HG02884 (cell line): ENCODE measurements around the gene RREB1.

ENCODE experiments used
- ATAC-seq: cut with Tn5 transposase; IDR thresholded peaks from one replicate; pipeline ENCODE4 v1.9.1; 2021; ENCODE audit warnings: mild to moderate bottlenecking, moderate library complexity; ENCODE audit not compliant: unreplicated experiment

Gene RREB1

DNA sequence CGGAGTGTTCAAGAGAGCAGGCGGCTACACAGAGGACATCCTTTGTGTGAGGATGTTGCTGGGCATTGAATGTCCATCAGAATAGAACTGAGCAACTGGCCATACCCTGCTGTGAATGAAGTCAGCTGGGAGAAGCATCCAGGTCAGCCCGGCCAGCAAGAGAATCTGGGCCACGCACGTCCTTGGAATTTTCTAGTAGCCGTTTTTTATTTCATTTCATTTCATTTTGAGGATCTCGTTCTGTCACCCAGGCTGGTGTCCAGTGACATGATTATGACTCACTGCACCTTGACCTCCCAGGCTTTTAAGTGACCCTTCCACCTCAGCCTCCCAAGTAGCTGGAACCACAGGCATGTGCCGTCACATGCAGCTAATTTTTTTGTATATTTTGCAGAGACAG is 107.4 kb downstream of the RREB1 start:
- ATAC-seq = no peak

DNA sequence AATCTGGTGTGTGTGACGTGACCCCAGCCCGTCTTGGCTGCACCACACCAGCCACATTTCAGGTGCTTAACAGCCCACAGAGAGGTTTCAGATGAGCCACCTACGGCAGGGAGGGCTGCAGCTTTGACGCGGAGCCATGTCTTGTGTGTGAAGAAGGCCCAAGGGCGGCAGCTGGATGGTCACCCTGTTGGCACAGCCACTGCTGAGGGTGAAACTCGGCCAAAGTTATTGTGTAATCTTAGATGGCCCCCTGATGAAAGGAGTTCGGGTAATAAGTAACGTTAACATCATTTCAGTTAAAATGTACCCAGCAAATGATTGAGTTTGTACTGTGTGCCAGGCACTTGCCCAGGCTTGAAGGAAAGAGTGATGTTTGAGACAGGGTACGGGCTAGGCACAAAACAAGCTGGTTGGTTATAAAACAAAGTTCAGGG is 108.1 kb downstream of the RREB1 start:
- no peak for ATAC-seq

DNA sequence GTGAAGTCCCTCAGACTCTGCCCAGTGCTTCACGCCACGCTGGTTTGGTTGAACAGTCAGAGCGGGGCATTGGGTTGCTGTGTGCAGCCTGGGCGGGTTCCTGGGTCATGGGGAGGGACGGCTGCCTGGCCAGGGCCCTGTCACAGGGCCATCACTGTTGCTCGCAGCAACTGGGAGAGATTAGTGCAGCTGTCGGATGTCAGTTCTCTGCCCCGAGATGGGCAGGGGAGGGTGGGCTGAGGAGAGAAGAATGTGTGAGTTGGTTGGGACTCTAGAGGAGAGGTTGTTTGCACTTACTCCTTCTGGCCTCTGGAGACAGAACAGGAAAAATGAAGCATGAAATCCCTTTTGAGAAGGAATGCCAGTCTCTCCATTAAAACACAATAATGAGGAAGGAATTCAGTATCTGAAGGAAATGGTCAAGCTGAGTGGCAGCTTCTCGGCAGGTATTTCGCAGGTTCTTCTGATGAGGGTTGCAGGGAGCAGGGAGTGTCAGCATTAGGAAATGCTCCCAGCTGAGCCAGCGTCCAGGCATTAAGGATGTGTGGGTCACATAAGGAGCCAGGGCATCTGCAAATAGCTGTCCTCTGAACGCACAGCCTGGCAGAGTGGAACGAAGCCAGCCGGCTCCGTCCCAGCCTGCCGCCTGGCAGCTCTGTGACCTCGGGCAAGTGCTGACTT is 109.3 kb downstream of the RREB1 start:
- ATAC-seq = no peak

DNA sequence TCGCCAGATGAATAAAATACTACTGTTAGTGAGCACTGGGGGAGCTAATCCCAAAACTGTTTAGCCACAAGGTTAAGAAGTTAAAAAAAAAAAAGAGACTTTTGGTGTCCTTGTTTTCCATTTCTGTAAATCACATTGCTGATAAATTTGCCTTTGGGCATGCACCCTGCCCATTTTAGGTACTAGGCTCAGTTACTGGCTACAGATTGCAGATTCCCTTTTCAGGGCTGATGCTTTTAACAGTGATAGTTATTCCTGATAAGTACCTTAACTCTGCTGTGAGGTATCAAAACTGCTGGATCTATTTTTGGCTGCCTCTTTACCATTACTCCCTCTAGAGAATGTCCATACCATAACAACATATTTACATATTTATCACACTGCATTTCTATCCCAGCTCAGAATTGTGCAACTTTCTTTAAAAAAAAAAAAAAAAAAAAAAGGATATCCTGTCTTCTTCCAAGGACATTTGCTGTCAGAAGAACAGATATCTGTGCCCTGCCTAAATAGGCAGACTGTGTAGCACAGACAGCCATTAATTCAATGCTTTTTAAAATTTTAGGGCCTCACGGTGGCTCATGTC is 110.7 kb downstream of the RREB1 start:
- ATAC-seq = no peak

DNA sequence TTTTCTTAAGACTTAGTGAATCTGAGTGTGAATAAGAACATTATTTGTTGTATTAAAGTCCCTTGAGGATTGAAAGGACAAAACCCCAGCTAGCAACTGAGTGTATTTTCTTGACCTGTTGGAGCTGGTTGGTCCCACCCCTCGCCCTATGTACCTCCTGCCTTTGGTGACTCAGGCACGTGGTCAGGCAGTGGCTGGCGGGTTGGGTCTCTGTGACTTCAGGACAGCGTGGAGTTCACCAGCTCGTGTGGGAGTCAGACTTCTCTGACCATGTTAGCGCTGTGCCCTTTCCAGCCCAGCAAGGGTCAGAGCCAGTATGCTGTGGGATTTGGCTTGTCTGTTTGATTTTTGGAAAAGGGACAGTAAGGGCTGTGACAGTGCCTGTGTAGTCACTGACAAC is 111.5 kb downstream of the RREB1 start:
- ATAC-seq = no peak

DNA sequence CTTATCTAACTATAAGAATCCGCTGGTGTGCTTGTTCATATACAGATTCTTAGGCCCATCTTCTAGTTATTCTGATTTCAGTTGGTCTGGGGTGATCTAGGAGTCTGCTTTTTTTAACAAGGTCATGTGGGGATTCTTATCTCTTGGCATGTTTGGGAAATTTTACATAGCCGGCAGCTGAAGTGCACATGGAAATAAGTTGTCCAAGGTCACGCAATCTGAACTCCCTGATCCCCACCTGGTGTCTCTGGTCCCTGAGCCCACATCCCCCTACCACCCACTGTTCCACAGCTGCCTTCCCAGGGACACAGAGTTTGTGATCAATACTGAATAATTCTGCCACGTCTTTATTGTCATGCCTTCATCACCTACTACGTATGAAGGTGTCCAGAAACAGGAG is 114.4 kb downstream of the RREB1 start:
- ATAC-seq = no peak

DNA sequence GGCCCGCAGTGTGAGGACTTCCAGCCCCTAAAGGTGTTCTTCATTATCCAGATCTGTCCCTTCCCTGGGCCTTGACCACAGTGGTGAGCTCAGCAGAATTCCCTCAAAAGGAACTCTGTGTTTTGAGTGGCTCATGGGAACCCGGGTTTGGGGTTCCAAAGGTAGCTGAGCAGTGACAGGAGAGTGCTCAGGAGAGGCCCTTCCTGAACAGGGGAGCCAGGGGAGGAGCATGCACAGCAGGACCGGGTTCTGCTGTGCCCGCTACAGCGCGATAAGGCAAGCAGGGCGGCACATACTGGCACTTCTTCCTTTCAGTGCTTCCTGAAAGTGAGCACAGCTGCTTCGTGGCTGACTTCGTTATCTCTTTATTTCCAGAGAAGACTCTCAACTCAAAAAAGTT is 117.0 kb downstream of the RREB1 start:
- no peak for ATAC-seq

DNA sequence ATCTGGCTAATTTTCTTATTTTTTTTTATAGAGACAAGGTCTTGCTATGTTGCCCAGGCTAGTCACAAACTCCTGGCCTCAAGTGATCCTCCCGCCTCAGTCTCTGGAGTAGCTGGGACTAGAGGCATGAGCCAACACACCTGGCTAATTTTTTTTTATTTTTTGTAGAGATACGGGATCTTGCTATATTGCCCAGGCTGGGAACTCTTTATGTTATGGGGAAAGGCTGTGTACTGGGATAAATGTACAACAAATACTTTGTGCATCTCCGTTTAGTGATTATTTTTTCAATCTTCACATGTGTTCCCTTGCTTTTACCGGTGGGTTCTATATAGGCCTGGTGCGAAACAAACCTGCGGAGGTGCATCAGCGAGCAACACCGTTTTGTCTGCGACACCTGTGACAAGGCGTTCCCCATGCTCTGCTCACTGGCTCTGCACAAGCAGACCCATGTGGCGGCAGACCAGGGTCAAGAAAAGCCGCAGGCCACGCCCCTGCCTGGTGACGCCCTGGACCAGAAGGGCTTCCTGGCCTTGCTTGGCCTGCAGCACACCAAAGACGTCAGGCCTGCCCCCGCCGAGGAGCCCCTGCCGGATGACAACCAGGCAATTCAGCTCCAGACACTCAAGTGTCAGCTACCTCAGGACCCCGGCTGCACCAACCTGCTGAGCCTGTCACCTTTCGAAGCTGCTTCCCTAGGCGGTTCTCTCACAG is 121.1 kb downstream of the RREB1 start:
- ATAC-seq = no peak

DNA sequence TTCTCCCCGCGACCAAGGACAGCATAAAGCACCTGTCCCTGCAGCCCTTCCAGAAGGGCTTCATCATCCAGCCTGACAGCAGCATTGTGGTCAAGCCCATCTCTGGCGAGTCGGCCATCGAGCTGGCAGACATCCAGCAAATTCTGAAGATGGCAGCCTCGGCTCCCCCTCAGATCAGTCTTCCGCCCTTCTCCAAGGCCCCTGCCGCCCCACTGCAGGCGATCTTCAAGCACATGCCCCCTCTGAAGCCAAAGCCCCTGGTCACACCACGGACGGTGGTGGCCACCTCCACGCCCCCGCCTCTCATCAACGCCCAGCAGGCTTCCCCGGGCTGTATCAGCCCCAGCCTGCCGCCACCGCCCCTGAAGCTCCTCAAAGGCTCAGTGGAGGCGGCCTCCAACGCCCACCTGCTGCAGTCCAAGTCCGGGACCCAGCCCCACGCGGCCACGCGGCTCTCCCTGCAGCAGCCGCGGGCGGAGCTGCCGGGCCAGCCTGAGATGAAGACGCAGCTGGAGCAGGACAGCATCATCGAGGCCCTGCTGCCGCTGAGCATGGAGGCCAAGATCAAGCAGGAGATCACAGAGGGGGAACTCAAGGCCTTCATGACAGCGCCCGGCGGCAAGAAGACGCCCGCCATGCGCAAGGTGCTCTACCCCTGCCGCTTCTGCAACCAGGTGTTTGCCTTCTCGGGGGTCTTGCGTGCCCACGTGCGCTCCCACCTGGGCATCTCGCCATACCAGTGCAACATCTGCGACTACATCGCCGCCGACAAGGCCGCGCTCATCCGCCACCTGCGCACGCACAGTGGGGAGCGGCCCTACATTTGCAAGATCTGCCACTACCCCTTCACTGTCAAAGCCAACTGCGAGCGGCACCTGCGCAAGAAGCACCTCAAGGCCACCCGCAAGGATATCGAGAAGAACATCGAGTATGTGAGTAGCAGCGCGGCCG is 121.9 kb downstream of the RREB1 start:
- ATAC-seq = no peak

DNA sequence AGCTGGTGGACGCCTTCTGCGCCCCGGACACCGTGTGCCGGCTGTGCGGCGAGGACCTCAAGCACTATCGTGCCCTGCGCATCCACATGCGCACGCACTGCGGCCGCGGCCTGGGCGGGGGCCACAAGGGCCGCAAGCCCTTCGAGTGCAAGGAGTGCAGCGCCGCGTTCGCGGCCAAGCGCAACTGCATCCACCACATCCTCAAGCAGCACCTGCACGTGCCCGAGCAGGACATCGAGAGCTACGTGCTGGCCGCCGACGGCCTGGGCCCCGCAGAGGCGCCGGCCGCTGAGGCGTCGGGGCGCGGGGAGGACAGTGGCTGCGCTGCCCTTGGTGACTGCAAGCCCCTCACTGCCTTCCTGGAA is 122.5 kb downstream of the RREB1 start:
- ATAC-seq = no peak

DNA sequence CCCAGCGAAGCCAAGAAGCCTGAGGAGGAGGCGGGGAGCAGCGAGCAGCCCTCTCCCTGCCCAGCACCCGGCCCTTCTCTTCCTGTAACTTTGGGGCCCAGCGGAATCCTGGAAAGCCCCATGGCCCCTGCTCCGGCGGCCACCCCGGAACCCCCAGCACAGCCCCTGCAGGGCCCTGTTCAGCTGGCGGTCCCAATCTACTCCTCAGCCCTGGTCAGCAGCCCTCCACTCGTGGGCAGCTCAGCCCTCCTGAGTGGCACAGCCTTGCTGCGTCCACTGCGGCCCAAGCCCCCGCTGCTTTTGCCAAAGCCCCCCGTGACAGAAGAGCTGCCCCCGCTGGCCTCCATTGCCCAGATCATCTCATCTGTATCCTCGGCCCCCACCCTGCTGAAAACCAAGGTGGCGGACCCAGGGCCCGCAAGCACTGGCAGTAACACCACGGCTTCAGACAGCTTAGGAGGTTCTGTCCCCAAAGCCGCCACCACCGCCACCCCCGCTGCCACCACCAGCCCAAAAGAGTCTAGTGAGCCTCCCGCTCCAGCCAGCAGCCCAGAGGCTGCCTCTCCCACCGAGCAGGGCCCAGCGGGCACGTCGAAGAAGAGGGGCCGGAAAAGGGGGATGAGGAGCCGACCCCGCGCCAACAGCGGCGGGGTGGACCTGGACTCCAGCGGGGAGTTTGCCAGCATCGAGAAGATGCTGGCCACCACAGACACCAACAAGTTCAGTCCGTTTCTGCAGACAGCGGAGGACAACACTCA is 123.4 kb downstream of the RREB1 start:
- no peak for ATAC-seq

DNA sequence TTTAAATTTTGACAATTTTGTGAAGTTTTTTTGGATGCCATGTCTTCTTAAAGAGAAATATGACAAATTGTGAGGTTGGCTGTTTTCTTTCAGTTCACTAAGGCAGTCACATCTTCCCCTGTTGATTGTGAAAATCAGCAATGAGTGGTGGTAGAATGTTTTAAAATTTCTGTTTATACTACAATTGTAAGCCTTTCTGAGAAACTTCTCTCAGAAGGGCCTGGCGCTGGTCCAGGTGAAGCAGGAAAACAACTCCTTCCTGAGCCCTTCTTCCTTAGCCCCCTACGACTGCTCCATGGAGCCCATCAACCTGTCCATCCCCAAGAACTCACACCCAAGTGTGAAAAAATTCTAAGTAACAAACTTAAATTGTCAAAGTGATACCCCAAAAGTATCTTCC is 124.6 kb downstream of the RREB1 start:
- ATAC-seq = no peak

DNA sequence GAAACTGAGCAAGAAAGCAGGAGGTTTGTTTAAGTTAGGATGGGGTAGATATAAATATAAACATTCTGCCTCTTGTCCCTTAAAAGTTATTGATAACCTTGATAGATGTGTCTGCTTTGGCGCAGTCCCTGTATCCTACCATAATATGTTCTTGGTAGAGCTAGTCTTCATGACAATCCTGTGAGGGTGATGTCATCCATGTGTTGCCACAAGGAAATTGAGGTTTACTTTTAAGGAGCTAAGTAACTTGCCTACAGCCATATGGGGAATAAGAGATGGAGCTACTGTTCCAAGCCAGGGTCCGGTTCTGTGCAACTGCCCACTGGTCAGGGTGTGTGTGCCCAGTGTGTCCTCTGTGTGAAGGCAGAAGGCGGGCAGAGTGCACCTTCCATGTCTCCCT is 126.8 kb downstream of the RREB1 start:
- no peak for ATAC-seq

DNA sequence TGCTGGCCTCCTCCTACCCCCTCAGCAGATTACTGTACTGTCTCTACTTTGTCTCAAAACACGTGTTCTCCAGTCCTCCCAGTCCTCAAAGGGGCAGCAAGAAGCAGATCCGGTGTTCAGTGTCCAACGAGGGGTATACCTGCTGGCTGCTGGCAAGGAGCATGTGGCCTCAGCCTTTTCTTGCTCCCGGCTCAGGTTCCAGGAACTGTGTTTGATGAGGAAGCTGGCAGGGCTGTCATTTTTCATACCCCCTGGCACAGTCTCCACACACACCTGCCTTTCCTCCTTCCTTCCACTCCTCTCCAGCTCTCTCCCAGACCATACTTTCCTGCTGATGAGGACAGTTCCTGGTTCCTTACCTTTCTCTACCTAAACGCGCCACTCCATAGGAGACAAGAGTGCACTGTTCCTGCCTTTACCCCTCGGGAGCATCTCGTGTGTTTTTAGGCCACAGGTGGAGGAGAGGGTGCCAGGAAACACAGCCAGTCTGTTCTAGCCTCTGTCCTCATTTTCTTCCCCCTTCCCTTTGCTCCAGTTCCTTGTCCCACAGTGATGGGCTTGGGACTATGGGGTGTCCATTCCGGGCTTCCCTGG is 128.0 kb downstream of the RREB1 start:
- no peak for ATAC-seq

DNA sequence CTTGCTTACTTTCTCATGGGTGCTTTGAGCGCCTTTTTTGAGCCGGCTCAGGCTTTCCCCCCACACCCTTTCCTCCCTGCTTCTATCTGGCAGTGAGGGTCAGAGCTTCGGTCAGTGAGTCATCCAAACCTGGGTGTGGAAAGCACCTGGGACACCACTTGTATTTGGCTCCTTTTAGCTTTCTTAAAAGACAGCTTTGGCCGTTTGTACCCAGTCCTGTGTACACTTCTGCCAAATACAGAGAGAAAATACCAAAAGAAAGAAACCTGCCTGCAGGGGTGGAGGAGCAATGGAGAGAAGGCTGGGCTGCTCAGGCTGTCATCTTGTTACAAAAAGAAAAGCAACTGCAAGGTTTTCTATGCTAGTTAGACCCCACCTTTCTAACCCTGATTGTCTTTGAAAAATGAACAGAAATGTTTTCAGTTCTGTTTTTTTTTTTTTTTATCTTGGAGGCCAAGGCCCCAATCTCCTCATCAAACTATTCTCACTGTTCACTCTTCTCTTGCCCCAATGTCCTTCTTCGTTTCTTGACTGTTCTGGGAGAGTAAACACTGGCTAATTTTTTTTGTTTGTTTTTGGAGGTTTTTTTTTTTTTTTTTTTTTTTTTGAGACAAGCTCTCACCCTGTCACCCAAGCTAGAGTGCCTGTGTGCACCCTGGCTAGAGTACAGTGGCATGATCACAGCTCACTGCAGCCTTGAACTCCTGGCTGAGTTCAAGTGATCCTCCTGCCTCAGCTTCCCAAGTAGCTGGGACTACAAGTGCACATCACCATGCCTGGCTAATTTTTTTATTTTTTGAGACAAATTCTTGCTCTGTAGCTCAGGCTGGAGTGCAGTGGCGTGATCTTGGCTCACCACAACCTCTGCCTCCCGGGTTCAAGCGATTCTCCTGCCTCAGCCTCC is 128.8 kb downstream of the RREB1 start:
- peak; percentile 69 for ATAC-seq

DNA sequence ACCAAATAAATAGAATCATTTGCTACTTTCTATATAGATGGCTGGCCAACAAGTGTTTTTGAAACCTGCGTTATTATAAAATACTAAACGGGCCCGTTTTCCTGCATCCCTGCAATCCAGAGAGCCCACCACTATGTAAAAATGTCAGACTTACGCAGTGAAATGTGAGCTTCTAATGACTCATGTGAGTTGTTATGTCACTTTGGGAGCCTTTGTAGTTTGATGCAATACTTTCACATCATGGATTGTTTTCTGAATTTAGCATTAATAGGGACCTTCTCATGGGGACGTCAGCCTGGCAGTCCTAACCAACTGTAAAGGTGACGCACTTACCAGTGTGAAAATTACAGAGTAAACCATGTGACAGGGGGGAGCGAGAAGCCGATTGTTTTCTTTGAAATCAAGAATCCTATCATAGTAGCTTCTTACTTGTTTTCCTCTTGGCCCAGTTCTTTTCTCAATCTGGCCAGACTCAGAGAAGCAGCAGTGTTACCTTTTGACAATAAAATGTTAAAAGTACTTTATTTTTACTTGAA is 130.0 kb downstream of the RREB1 start:
- ATAC-seq = no peak

DNA sequence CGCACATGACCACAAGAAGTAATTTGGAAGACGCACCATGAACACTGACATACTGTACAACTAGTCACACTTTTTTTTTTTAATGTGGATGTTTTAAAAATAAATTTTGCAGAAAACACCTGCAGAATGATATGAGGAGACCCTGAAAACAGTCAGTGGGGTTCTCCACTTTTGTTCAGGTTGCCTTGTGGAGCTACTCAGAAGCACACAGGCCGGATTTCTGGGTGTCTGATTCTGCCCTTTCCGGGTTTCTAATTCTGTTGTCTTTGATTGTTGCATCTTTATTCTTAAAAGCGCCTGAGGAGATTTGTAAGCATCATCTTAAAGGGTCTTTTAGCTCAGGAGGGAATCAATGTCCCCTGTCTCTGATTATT is 130.8 kb downstream of the RREB1 start:
- no peak for ATAC-seq

DNA sequence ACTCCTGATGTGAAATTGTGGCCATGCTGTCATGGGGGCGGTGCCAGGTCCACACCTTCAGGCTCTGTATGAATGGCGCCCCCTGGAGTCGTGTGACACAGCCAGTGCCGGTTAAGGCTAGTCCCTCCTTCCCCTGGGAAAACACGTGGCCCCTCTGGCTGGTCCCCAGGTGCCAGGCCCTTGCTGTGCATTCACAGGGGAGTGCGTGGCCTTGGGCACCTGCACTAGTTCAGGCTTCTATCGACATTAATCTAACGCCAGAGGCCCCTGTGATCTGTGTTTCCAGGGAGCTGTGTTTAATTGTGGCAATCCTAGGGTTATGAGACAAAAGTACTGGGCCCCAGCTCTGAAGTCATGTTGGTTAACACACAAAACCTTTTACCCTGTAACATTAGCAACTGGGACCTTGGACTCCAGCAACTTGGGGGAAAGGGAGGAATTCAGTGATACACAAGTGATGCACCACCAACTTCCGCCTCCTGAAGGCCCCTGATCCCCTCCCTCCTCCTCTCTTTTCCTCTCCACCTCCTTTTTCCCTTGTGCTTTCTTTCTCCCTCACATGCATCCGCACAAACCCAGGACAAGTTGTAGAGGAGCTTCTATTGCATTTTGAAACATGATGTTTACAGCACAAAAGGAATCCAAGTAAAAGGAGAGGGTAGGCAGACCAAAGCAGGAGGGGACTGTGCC is 131.3 kb downstream of the RREB1 start:
- no peak for ATAC-seq
